ENCODE measurements around the gene PADI4.

- TF ChIP-seq EZH2 (IDR thresholded peaks at IDR 0.05; ENCODE audit: low read length, missing control alignments) (no peak), CTCF (conservative IDR thresholded peaks at IDR 0.05 in 1 of 2, IDR thresholded peaks at IDR 0.05 in 1 of 2; ENCODE audit: low read depth in 1 of 2, low read length in 2 of 2) (no peak)
These were observed 42.8 kb upstream of the PADI4 start for GRCh38 chr1:17265162-17265561.

Measured in fibroblast of lung (primary cell).